Heart left ventricle (tissue), 16 donors: Measurements from ENCODE around the gene EIF2S3. TPM values are rescaled to one million over a fixed set of nuclear protein-coding genes. Genes with fewer than 3 reads are reported as not detected.

Experiments used
- ATAC-seq, 4 donors: fragments of 200-7000 bp; cut with Tn5 transposase; one replicate each; pipeline ENCODE4 v1.9.1; 2020 to 2022; ENCODE audit warnings: moderate library complexity in 4 of 4, mild to moderate bottlenecking in 3 of 4, moderate number of reproducible peaks in 1 of 4
- DNase-seq, 5 donors: peaks; one replicate each; pipeline ENCODE4 v3.0.0-alpha.2; 2020
- H3K27ac ChIP-seq, 12 donors: fragments of 200-600 bp; sonication (generic) in 4 of 12; one replicate each; pipeline versions ENCODE4 v1.5.0 to v1.8.0; 2016 to 2022; ENCODE audit warnings: mild to moderate bottlenecking in 2 of 12
- H3K27me3 ChIP-seq, 9 donors: fragments of 200-600 bp; sonication (generic) in 2 of 9; one replicate each; pipeline versions ENCODE4 v1.5.1 to v1.8.0; 2016 to 2022; ENCODE audit warnings: mild to moderate bottlenecking in 3 of 9
- H3K36me3 ChIP-seq, 9 donors: fragments of 200-600 bp; sonication (generic) in 2 of 9; one replicate each; pipeline versions ENCODE4 v1.5.0 to v1.8.0; 2018 to 2022; ENCODE audit warnings: mild to moderate bottlenecking in 2 of 9
- H3K4me1 ChIP-seq, 12 donors: fragments of 200-600 bp; sonication (generic) in 4 of 12; one replicate each; pipeline versions ENCODE4 v1.5.0 to v1.8.0; 2016 to 2022; ENCODE audit warnings: mild to moderate bottlenecking in 3 of 12
- H3K4me3 ChIP-seq, 12 donors: fragments of 200-600 bp; sonication (generic) in 4 of 12; one replicate each; pipeline versions ENCODE4 v1.5.0 to v1.8.0; 2017 to 2022; ENCODE audit warnings: mild to moderate bottlenecking in 9 of 12, moderate library complexity in 4 of 12
- H3K9me3 ChIP-seq, 12 donors: fragments of 200-600 bp; sonication (generic) in 4 of 12; one replicate each; pipeline versions ENCODE4 v1.5.0 to v1.8.0; 2016 to 2022; ENCODE audit warnings: mild to moderate bottlenecking in 1 of 12
- CTCF ChIP-seq, 12 donors: fragments of 200-600 bp; sonication (generic) in 4 of 12; IDR thresholded peaks; one replicate each; pipeline versions ENCODE4 v1.5.0 to v1.8.0; 2018 to 2022; ENCODE audit warnings: antibody characterized with exemption in 12 of 12, mild to moderate bottlenecking in 5 of 12
- POLR2A ChIP-seq, 2 donors: fragments of 450-650 bp; IDR thresholded peaks; one replicate each; pipeline ENCODE4 v1.6.1; 2017; ENCODE audit warnings: antibody characterized with exemption in 2 of 2, mild to moderate bottlenecking in 2 of 2, moderate library complexity in 2 of 2
- WGBS, 4 donors: extraction: QIAGEN DNeasy Blood & Tissue Kit in 2 of 4; methylation state at CpG; one replicate each; pipeline versions ENCODE4 v1.1.5 to v1.1.7; 2013 to 2018; 5-methylcytosine and 5-hydroxymethylcytosine counted together
- intact Hi-C, 10 donors: fragments of 100-400 bp; cut with DNase I; formaldehyde crosslinking; loops; one replicate each; pipeline versions ENCODE4 v1.11.1 to v1.14.2; 2022
- polyA plus RNA-seq, 2 donors: library from polyadenylated mRNA; stranded (reverse); fragments of 200-250 nt; gene quantifications; one replicate each; pipeline ENCODE4 v1.2.3, GENCODE V29; 2013
- total RNA-seq, 9 donors: library from RNA; depleted of rRNA in 2 of 9; stranded (reverse); fragments of >200 nt in 2 of 9; fragmentation: NEBNext Ultra II Directional in 3 of 9; extraction: Animal tissue kit (Norgen Biotek cat#: 25700) in 3 of 9; gene quantifications; one replicate each; pipeline versions ENCODE4 v1.1.0 to v1.2.4, GENCODE V29; 2016 to 2023
- donor health status: ischemic (EF 13 %, LVEDD 7.1; RV severe dilation, severe dysfunction).
- donor health status: healthy with polysubstance abuse.
- donor health status: DM: no; HTN: yes; CAD: no.
- donor health status: DM: no; HTN: no; CAD: no.
- donor health status: ischemic (EF 25% LVEDD 6.9; RV normal size, moderate dysfunction).
- donor health status: ischemic (EF 25% LVEDD 5.7; RV mildly dilated, moderate dysfunction).
- donor health status: healthy.
- donor health status: DM: yes; HTN: yes; CAD: no.
- donor health status: ischemic (EF 35%, LVEDD 5.7; RV mildly dilated, moderate dysfunction).
- donor health status: nonischemic (EF 11% LVEDD 7.7; RV severe dilation, severe dysfunction).
- donor health status: DM: yes; HTN: yes; CAD: no.
- donor health status: PGD.
- donor health status: ischemic (EF 29% LVEDD 5.4; RV normal size, mild dysfunction).
- donor health status: nonischemic (EF 23%, LVEDD 6.1; RV moderate dilation, normal function).

The EIF2S3 gene
- total and polyA plus RNA-seq, 11 donors: 22.9 to 126 (median 82.5) TPM

GRCh38 chrX:24117258-24117657 is 62.5 kb downstream of the EIF2S3 start:
- intact Hi-C loops: no loop called here
- Histone ChIP-seq H3K27me3 (peaks cover 0 to 2% (median 0%) of the 10 kb centered on the region in 9 donors), H3K27ac (peak overlapping the region in 6 of 12 donors; percentile 4 to 55 (median 30)), H3K9me3 (no peaks in the 10 kb centered on the region), H3K4me3 (peak overlapping the region in 4 of 12 donors; percentile 6 to 38 (median 16)), H3K36me3 (no peaks in the 10 kb centered on the region), H3K4me1 (peaks cover 0 to 4% (median 0%) of the 10 kb centered on the region in 12 donors)
- ATAC-seq: peak in 3 of 4 donors; percentile 69 to 73 (median 73)
- peak in 2 of 5 donors; percentile 10 to 22 for DNase-seq
- 21 to 31% (median 24%) methylated on average over 3 of the region's 3 CpGs for WGBS, 4 donors
- TF ChIP-seq CTCF (IDR thresholded peaks at IDR 0.05) (no peak), POLR2A (IDR thresholded peaks at IDR 0.05) (no peak)

- H3K4me1 ChIP-seq: no peaks in the 10 kb centered on the region
- WGBS, 4 donors: 56 to 68% (median 62%) methylated on average over 4 of the region's 4 CpGs
- DNase-seq (no peak), ATAC-seq (no peak)
- H3K4me3 ChIP-seq: no peak overlapping the region
- H3K27ac ChIP-seq: no peak overlapping the region
- H3K9me3 ChIP-seq: no peaks in the 10 kb centered on the region
- H3K27me3 ChIP-seq: peaks cover 0 to 4% (median 0%) of the 10 kb centered on the region in 9 donors
- TF ChIP-seq POLR2A (IDR thresholded peaks at IDR 0.05): no peak
- TF ChIP-seq CTCF (IDR thresholded peaks at IDR 0.05): no peak
- intact Hi-C loops: no loop called here
- H3K36me3 ChIP-seq: no peaks in the 10 kb centered on the region
Observed at GRCh38 chrX:24124244-24124799, 69.6 kb downstream of the EIF2S3 start.

- WGBS, 4 donors: 57 to 74% (median 63%) methylated on average over 7 to 8 of the region's 8 CpGs
- H3K36me3 ChIP-seq: no peaks in the 10 kb centered on the region
- ATAC-seq (peak in 2 of 4 donors; percentile 26 to 29), DNase-seq (no peak)
- TF ChIP-seq POLR2A (IDR thresholded peaks at IDR 0.05) (no peak), CTCF (IDR thresholded peaks at IDR 0.05) (no peak)
- peaks cover 0 to 4% (median 0%) of the 10 kb centered on the region in 9 donors for H3K27me3 ChIP-seq
- H3K4me3 ChIP-seq: no peak overlapping the region
- intact Hi-C loops: no loop called here
- H3K9me3 ChIP-seq: no peaks in the 10 kb centered on the region
- no peak overlapping the region for H3K27ac ChIP-seq
- no peaks in the 10 kb centered on the region for H3K4me1 ChIP-seq
Observed at GRCh38 chrX:24125028-24125612, 70.4 kb downstream of the EIF2S3 start.

Other genes with a start within 250 kb of the EIF2S3 start
- gene APOO, start 147.0 kb upstream of the EIF2S3 start, total RNA-seq: 100 to 1,000 TPM in 3 of 9 donors, 10 to 100 TPM in 6; 41.0 to 113 (median 92.2) TPM
- 10 to 100 TPM; 53.1 to 95.2 TPM for gene APOO, start 147.0 kb upstream of the EIF2S3 start, polyA plus RNA-seq
- under 1 TPM in 4 of 9 donors, not detected in 5; 0.16 to 0.30 (median 0.24) TPM for gene CXorf58, start 146.9 kb upstream of the EIF2S3 start, total RNA-seq
- under 1 TPM; 0.10 to 0.23 TPM for gene CXorf58, start 146.9 kb upstream of the EIF2S3 start, polyA plus RNA-seq
- gene KLHL15, start 27.8 kb upstream of the EIF2S3 start, total RNA-seq: 1 to 10 TPM; 4.1 to 8.4 (median 6.4) TPM
- 1 to 10 TPM; 1.4 to 2.3 TPM for gene KLHL15, start 27.8 kb upstream of the EIF2S3 start, polyA plus RNA-seq
- gene ZFX, start 94.8 kb downstream of the EIF2S3 start, total RNA-seq: 10 to 100 TPM; 29.5 to 70.5 (median 44.8) TPM
- 1 to 10 TPM; 6.4 to 6.9 TPM for gene ZFX, start 94.8 kb downstream of the EIF2S3 start, polyA plus RNA-seq